22Rv1 (cell line): ENCODE data around the gene NPC2.

Source experiments
- CTCF ChIP-seq: fragments of 450-650 bp; IDR thresholded peaks from 2 replicates; pipeline ENCODE4 v1.5.1; 2017; ENCODE audit warnings: mild to moderate bottlenecking
- ZFX ChIP-seq: fragments of 450-650 bp; IDR thresholded peaks from 2 replicates; pipeline ENCODE4 v1.6.1; 2017; ENCODE audit warnings: antibody characterized with exemption, borderline replicate concordance

- no peak for TF ChIP-seq CTCF
- no peak for TF ChIP-seq ZFX
Measured at GRCh38 chr14:74521756-74522155, 28.7 kb upstream of the NPC2 start.
